HEK293 (cell line): Measurements from ENCODE around the gene ST7L.

ENCODE experiments used
- CTCF ChIA-PET: fragments of 350-600 bp; formaldehyde crosslinking; extraction: SDS; loops from one replicate; lab custom pipeline; 2021; ENCODE audit warnings: antibody characterized with exemption; lab: Yijun Ruan, JAX
- POLR2A ChIA-PET: fragments of 300-600 bp; formaldehyde crosslinking; extraction: SDS; loops from one replicate; lab custom pipeline; 2020; ENCODE audit warnings: antibody characterized with exemption, inconsistent platforms; lab: Yijun Ruan, JAX
- H3K27ac ChIP-seq: fragments of 200-500 bp; sonication (Bioruptor generic); 2 replicates; pipeline ENCODE4 v1.5.1; 2014; ENCODE audit warnings: low read depth, low read length, control low read depth, inconsistent platforms; ENCODE audit errors: extremely low read depth
- H3K36me3 ChIP-seq, 2 experiments: fragments of 200-500 bp in 1 of 2; sonication (Bioruptor generic) in 1 of 2; 1 replicate in 1 of 2; 2 replicates in 1 of 2; pipeline ENCODE4 v1.5.1; 2014 to 2017; ENCODE audit warnings: inconsistent platforms in 2 of 2, low read length in 2 of 2; ENCODE audit not compliant: control insufficient read depth in 2 of 2, insufficient read depth in 1 of 2
- H3K4me1 ChIP-seq: fragments of 200-500 bp; sonication (Bioruptor generic); 2 replicates; pipeline ENCODE4 v1.5.1; 2014; ENCODE audit warnings: mild to moderate bottlenecking, low read length, inconsistent platforms; ENCODE audit not compliant: control insufficient read depth, insufficient read depth
- H3K4me3 ChIP-seq: 2 replicates; pipeline ENCODE4 v1.5.1; 2011; ENCODE audit warnings: low read depth, mild to moderate bottlenecking, control low read depth, low read length, moderate library complexity
- H3K9me3 ChIP-seq: fragments of 200-500 bp; sonication (Bioruptor generic); 2 replicates; pipeline ENCODE4 v1.5.1; 2014; ENCODE audit warnings: low read depth, low read length, inconsistent platforms; ENCODE audit not compliant: control insufficient read depth, insufficient read depth
- GLI4 ChIP-seq: fragments of 450-650 bp; formaldehyde crosslinking; IDR thresholded peaks from 2 replicates; pipeline ENCODE4 v1.5.1; 2016; ENCODE audit warnings: missing biosample characterization, missing genetic modification characterization
- KLF7 ChIP-seq: fragments of 450-650 bp; formaldehyde crosslinking; IDR thresholded peaks from 2 replicates; pipeline ENCODE4 v1.5.1; 2016; ENCODE audit warnings: missing biosample characterization, missing genetic modification characterization, borderline replicate concordance
- MZF1 ChIP-seq: fragments of 450-650 bp; formaldehyde crosslinking; IDR thresholded peaks from 2 replicates; pipeline ENCODE4 v1.5.1; 2017; ENCODE audit warnings: missing biosample characterization, missing genetic modification characterization, borderline replicate concordance
- SALL2 ChIP-seq: fragments of 450-650 bp; formaldehyde crosslinking; IDR thresholded peaks from 2 replicates; pipeline ENCODE4 v1.5.0; 2017; ENCODE audit warnings: missing biosample characterization, mild to moderate bottlenecking, missing genetic modification characterization, borderline replicate concordance
- ZBTB21 ChIP-seq: fragments of 450-650 bp; formaldehyde crosslinking; IDR thresholded peaks from 2 replicates; pipeline ENCODE4 v1.5.1; 2017; ENCODE audit warnings: missing biosample characterization, missing genetic modification characterization
- ZBTB7A ChIP-seq: fragments of 450-650 bp; formaldehyde crosslinking; IDR thresholded peaks from 2 replicates; pipeline ENCODE4 v1.5.1; 2016; ENCODE audit warnings: low read depth, missing biosample characterization, missing genetic modification characterization
- ZFHX2 ChIP-seq: fragments of 450-650 bp; formaldehyde crosslinking; conservative IDR thresholded peaks from 2 replicates; pipeline ENCODE4 v1.5.1; 2016; ENCODE audit warnings: missing biosample characterization, missing genetic modification characterization
- ZNF223 ChIP-seq: fragments of 450-650 bp; formaldehyde crosslinking; IDR thresholded peaks from 2 replicates; pipeline ENCODE4 v1.5.1; 2016; ENCODE audit warnings: missing biosample characterization, missing genetic modification characterization
- ZNF24 ChIP-seq: fragments of 450-650 bp; formaldehyde crosslinking; IDR thresholded peaks from 2 replicates; pipeline ENCODE4 v1.5.1; 2016; ENCODE audit warnings: missing biosample characterization, missing genetic modification characterization
- ZNF335 ChIP-seq: fragments of 450-650 bp; formaldehyde crosslinking; conservative IDR thresholded peaks from 2 replicates; pipeline ENCODE4 v1.5.1; 2016; ENCODE audit warnings: missing biosample characterization, missing genetic modification characterization
- ZNF350 ChIP-seq: fragments of 450-650 bp; formaldehyde crosslinking; IDR thresholded peaks from 2 replicates; pipeline ENCODE4 v1.5.0; 2017; ENCODE audit warnings: missing biosample characterization, mild to moderate bottlenecking, missing genetic modification characterization
- ZNF354C ChIP-seq: fragments of 450-650 bp; formaldehyde crosslinking; IDR thresholded peaks from 2 replicates; pipeline ENCODE4 v1.5.1; 2016; ENCODE audit warnings: missing biosample characterization, missing genetic modification characterization, low read depth, borderline replicate concordance
- ZNF426 ChIP-seq: fragments of 450-650 bp; formaldehyde crosslinking; IDR thresholded peaks from 2 replicates; pipeline ENCODE4 v1.5.1; 2017; ENCODE audit warnings: missing biosample characterization, missing genetic modification characterization, mild to moderate bottlenecking, inconsistent platforms, moderate library complexity
- ZNF510 ChIP-seq: fragments of 450-650 bp; formaldehyde crosslinking; IDR thresholded peaks from 2 replicates; pipeline ENCODE4 v1.5.1; 2018; ENCODE audit warnings: mild to moderate bottlenecking, missing genetic modification characterization, missing biosample characterization; ENCODE audit not compliant: insufficient replicate concordance
- ZNF530 ChIP-seq: fragments of 450-650 bp; formaldehyde crosslinking; IDR thresholded peaks from 2 replicates; pipeline ENCODE4 v1.5.1; 2016; ENCODE audit warnings: low read depth, missing biosample characterization, missing genetic modification characterization
- ZNF555 ChIP-seq: fragments of 450-650 bp; formaldehyde crosslinking; conservative IDR thresholded peaks from 2 replicates; pipeline ENCODE4 v1.5.1; 2017; ENCODE audit warnings: missing biosample characterization, mild to moderate bottlenecking, missing genetic modification characterization, inconsistent platforms
- ZNF600 ChIP-seq: fragments of 450-650 bp; formaldehyde crosslinking; IDR thresholded peaks from 2 replicates; pipeline ENCODE4 v1.5.1; 2016; ENCODE audit warnings: missing biosample characterization, missing genetic modification characterization
- ZNF623 ChIP-seq: fragments of 450-650 bp; formaldehyde crosslinking; IDR thresholded peaks from 2 replicates; pipeline ENCODE4 v1.5.1; 2016; ENCODE audit warnings: missing biosample characterization, missing genetic modification characterization
- ZNF664 ChIP-seq: fragments of 450-650 bp; formaldehyde crosslinking; IDR thresholded peaks from 2 replicates; pipeline ENCODE4 v1.5.1; 2016; ENCODE audit warnings: missing biosample characterization, missing genetic modification characterization
- ZNF677 ChIP-seq: fragments of 450-650 bp; IDR thresholded peaks from 2 replicates; pipeline ENCODE4 v1.5.0; 2018; ENCODE audit warnings: missing biosample characterization, mild to moderate bottlenecking, missing genetic modification characterization, moderate library complexity
- ZSCAN23 ChIP-seq: fragments of 450-650 bp; formaldehyde crosslinking; IDR thresholded peaks from 2 replicates; pipeline ENCODE4 v1.5.1; 2016; ENCODE audit warnings: missing biosample characterization, missing genetic modification characterization
- TF ChIP-seq, protein P1 (sequence below): fragments of 450-650 bp; formaldehyde crosslinking; IDR thresholded peaks from 2 replicates; pipeline ENCODE4 v1.5.1; 2017; ENCODE audit warnings: missing biosample characterization, mild to moderate bottlenecking, missing genetic modification characterization, moderate library complexity
- TF ChIP-seq, protein P2 (sequence below): fragments of 450-650 bp; formaldehyde crosslinking; IDR thresholded peaks from 2 replicates; pipeline ENCODE4 v1.5.1; 2016; ENCODE audit warnings: missing biosample characterization, missing genetic modification characterization
- TF ChIP-seq, protein P3 (sequence below): fragments of 450-650 bp; formaldehyde crosslinking; conservative IDR thresholded peaks from 2 replicates; pipeline ENCODE4 v1.5.1; 2016; ENCODE audit warnings: low read depth, missing biosample characterization, missing genetic modification characterization

ST7L gene

DNA sequence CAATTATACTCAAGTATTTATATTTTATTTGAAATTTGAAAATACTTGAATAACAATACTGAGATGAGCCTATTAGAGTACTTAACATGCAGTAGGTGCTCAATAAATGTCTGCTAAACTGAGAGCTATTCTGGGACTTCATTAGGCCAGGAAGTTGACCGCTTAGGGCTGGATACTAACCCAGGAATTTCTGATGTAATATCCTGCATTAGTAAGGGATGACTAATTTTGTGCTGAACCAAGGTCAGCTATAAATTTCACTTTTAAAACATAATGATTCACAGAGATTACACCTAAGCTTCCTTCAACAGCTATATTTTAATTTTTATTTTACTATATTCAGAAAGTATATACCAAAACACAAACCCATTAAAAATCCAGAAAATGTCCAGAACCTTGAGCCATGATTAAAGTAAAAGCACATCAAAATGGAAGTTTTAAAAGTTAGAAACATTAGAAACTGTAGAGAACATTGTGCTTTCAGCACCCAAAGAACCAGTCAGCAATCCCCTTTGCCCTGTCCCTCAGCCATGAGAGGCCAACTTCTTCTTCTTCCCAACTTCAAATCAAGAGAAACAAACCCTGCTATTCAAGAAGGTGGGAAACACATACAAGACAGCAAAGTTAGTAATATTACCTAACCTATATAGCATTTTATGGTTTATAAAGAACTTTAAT, 74.8 kb downstream of the ST7L start (continued):
- TF ChIP-seq, protein P1, sequence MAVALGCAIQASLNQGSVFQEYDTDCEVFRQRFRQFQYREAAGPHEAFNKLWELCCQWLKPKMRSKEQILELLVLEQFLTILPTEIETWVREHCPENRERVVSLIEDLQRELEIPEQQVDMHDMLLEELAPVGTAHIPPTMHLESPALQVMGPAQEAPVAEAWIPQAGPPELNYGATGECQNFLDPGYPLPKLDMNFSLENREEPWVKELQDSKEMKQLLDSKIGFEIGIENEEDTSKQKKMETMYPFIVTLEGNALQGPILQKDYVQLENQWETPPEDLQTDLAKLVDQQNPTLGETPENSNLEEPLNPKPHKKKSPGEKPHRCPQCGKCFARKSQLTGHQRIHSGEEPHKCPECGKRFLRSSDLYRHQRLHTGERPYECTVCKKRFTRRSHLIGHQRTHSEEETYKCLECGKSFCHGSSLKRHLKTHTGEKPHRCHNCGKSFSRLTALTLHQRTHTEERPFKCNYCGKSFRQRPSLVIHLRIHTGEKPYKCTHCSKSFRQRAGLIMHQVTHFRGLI (tag by site-specific recombination): no peak
- TF ChIP-seq, protein P2, sequence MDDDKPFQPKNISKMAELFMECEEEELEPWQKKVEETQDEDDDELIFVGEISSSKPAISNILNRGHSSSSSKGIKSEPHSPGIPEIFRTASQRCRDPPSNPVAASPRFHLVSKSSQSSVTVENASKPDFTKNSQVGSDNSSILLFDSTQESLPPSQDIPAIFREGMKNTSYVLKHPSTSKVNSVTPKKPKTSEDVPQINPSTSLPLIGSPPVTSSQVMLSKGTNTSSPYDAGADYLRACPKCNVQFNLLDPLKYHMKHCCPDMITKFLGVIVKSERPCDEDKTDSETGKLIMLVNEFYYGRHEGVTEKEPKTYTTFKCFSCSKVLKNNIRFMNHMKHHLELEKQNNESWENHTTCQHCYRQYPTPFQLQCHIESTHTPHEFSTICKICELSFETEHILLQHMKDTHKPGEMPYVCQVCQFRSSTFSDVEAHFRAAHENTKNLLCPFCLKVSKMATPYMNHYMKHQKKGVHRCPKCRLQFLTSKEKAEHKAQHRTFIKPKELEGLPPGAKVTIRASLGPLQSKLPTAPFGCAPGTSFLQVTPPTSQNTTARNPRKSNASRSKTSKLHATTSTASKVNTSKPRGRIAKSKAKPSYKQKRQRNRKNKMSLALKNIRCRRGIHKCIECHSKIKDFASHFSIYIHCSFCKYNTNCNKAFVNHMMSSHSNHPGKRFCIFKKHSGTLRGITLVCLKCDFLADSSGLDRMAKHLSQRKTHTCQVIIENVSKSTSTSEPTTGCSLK: no peak
- peak; percentile 35; the same call in 1 of the 2 replicates for TF ChIP-seq ZBTB21 (tag by site-specific recombination)
- TF ChIP-seq ZNF664 (tag by site-specific recombination): peak; percentile 75
- no peak for TF ChIP-seq ZFHX2 (tag by site-specific recombination)
- no peak for TF ChIP-seq ZNF350
- TF ChIP-seq SALL2 (tag by site-specific recombination): no peak
- no peak for TF ChIP-seq ZNF600
- TF ChIP-seq ZNF510: no peak
- 0 out of 2 replicates have a peak, but pooled peaks have one; percentile 13 for TF ChIP-seq ZNF335 (tag by site-specific recombination)
- TF ChIP-seq MZF1: no peak
- TF ChIP-seq, all 188 proteins: peak for 5

DNA sequence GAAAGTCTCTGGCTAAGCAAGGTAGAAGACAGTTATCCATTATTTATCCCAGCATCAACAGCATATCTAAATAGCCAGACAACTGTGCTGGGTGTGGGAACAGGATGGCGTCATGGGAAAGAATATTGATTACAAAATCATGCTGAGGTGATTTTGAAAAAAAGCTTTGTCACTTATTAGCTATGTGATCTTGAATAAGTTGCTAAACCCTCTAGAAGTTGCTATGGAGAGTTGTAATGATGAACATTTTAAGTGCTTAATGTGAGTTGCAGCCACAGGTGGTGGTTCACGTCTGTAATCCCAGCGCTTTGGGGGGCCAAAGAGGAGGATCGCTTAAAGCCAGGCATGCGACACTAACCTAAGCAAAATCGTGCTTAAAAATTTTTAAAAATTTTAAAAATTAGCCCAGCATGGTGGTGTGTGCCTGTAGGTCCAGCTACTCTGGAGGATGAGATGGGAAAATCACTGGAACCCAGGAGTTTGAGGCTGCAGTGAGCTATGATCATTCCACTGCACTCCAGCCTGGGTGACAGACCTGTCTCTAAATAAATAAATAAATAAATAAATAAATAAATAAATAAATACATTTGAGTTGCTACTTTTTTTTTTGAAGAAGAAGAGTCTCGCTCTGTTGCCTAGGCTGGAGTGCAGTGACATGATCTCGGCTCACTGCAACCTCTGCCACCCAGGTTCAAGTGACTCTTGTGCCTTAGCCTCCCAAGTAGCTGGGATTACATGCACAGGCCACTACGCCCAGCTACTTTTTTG, 76.6 kb downstream of the ST7L start:
- H3K27ac ChIP-seq: no peak overlapping the region
- 0 out of 2 replicates have a peak, but pooled peaks cover 3% of the 10 kb centered on the region for H3K4me1 ChIP-seq
- H3K36me3 ChIP-seq: peaks cover 6 to 25% of the 10 kb centered on the region in 2 experiments; a peak in 2 of 3 replicates
- POLR2A ChIA-PET: no interaction called here
- H3K4me3 ChIP-seq: no peak overlapping the region
- CTCF ChIA-PET: no interaction called here
- H3K9me3 ChIP-seq: no peaks in the 10 kb centered on the region
- TF ChIP-seq ZNF223 (tag by site-specific recombination): no peak
- no peak for TF ChIP-seq ZBTB7A (tag by site-specific recombination)
- TF ChIP-seq, protein P3, sequence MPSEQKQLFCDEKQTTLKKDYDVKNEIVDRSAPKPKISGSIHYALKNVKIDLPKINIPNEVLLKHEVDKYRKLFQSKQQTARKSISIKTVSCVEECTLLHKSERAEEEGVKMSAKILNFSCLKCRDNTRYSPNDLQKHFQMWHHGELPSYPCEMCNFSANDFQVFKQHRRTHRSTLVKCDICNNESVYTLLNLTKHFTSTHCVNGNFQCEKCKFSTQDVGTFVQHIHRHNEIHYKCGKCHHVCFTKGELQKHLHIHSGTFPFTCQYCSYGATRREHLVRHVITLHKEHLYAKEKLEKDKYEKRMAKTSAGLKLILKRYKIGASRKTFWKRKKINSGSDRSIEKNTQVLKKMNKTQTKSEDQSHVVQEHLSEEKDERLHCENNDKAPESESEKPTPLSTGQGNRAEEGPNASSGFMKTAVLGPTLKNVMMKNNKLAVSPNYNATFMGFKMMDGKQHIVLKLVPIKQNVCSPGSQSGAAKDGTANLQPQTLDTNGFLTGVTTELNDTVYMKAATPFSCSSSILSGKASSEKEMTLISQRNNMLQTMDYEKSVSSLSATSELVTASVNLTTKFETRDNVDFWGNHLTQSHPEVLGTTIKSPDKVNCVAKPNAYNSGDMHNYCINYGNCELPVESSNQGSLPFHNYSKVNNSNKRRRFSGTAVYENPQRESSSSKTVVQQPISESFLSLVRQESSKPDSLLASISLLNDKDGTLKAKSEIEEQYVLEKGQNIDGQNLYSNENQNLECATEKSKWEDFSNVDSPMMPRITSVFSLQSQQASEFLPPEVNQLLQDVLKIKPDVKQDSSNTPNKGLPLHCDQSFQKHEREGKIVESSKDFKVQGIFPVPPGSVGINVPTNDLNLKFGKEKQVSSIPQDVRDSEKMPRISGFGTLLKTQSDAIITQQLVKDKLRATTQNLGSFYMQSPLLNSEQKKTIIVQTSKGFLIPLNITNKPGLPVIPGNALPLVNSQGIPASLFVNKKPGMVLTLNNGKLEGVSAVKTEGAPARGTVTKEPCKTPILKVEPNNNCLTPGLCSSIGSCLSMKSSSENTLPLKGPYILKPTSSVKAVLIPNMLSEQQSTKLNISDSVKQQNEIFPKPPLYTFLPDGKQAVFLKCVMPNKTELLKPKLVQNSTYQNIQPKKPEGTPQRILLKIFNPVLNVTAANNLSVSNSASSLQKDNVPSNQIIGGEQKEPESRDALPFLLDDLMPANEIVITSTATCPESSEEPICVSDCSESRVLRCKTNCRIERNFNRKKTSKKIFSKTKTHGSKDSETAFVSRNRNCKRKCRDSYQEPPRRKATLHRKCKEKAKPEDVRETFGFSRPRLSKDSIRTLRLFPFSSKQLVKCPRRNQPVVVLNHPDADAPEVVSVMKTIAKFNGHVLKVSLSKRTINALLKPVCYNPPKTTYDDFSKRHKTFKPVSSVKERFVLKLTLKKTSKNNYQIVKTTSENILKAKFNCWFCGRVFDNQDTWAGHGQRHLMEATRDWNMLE (tag by site-specific recombination): peak; percentile 63
- TF ChIP-seq ZNF623: peak; percentile 40; the same call in 1 of the 2 replicates
- TF ChIP-seq ZNF24 (tag by site-specific recombination): no peak
- TF ChIP-seq ZNF530: no peak
- TF ChIP-seq ZNF354C: no peak
- TF ChIP-seq ZNF677: no peak
- no peak for TF ChIP-seq GLI4 (tag by site-specific recombination)
- no peak for TF ChIP-seq KLF7 (tag by site-specific recombination)
- TF ChIP-seq ZSCAN23 (tag by site-specific recombination): no peak
- TF ChIP-seq ZNF426 (tag by site-specific recombination): peak; percentile 34
- TF ChIP-seq ZNF555: peak; percentile 31; the same call in 1 of the 2 replicates
